ENCODE measurements around the gene DNAH14. TPM values are rescaled to one million over a fixed set of nuclear protein-coding genes. Genes with fewer than 3 reads are reported as not detected.

The DNAH14 gene
- polyA plus RNA-seq, 1 donor (not counting 4 experiments of a cell fraction or from before 2014, with no cell fraction given), result 6.4 TPM

- Histone ChIP-seq H4K20me1 (ENCODE audit: control insufficient read depth, extremely low read depth, insufficient read depth, low read length) (no peaks in the 10 kb centered on the region), H3K9me3 (ENCODE audit: control insufficient read depth, low read depth, low read length) (no peaks in the 10 kb centered on the region), H3K9ac (ENCODE audit: control insufficient read depth, extremely low read depth, insufficient read depth, low read length) (no peak overlapping the region), H3K27ac (ENCODE audit: control insufficient read depth, insufficient read depth, low read length) (no peak overlapping the region), H3K4me2 (ENCODE audit: control insufficient read depth, extremely low read depth, insufficient read depth, low read depth, low read length) (no peak overlapping the region), H3K27me3 (ENCODE audit: control insufficient read depth, extremely low read depth, insufficient read depth, low read length) (no peaks in the 10 kb centered on the region), H2AFZ (ENCODE audit: control insufficient read depth, low read length) (no peak overlapping the region), H3K36me3 (ENCODE audit: control insufficient read depth in 2 of 2, extremely low read depth in 1 of 2, insufficient read depth in 2 of 2, low read length in 2 of 2) (no peaks in the 10 kb centered on the region), H3K4me3 (ENCODE audit: control insufficient read depth in 2 of 3, extremely low read depth in 1 of 3, insufficient read depth in 2 of 3, low read depth in 1 of 3, low read length in 3 of 3) (no peak overlapping the region), H3K4me1 (ENCODE audit: control insufficient read depth, extremely low read depth, insufficient read depth, low read length) (no peaks in the 10 kb centered on the region), H3K9me1 (ENCODE audit: control insufficient read depth, extremely low read depth, insufficient read depth, low read length) (no peaks in the 10 kb centered on the region), H3K79me2 (ENCODE audit: control insufficient read depth, insufficient read depth, low read length) (no peaks in the 10 kb centered on the region)
- dilution Hi-C loops (cut with MboI; ENCODE audit: extremely low pct_ligation_motif_present, low sequenced_read_pairs), result no loop called here
- FAIRE-seq, result no peak
- TF ChIP-seq EZH2 (IDR thresholded peaks at IDR 0.05; ENCODE audit: low read length), result no peak
- no peak for TF ChIP-seq CTCF (optimal IDR thresholded peaks at IDR 0.05 in 1 of 3, IDR thresholded peaks at IDR 0.05 in 1 of 3, conservative IDR thresholded peaks at IDR 0.05 in 1 of 3; ENCODE audit: extremely low read depth in 1 of 3, insufficient read depth in 2 of 3, low read length in 3 of 3)
- no peak for DNase-seq (ENCODE audit: low read depth, low spot score)
Observed at GRCh38 chr1:224920930-224921329, 8.5 kb upstream of the DNAH14 start.

GRCh38 chr1:224921354-224921753 lies 8.1 kb upstream of the DNAH14 start:
- Histone ChIP-seq H3K9ac (ENCODE audit: control insufficient read depth, extremely low read depth, insufficient read depth, low read length) (no peak overlapping the region), H3K9me3 (ENCODE audit: control insufficient read depth, low read depth, low read length) (no peaks in the 10 kb centered on the region), H3K79me2 (ENCODE audit: control insufficient read depth, insufficient read depth, low read length) (no peaks in the 10 kb centered on the region), H4K20me1 (ENCODE audit: control insufficient read depth, extremely low read depth, insufficient read depth, low read length) (no peaks in the 10 kb centered on the region), H3K4me2 (ENCODE audit: control insufficient read depth, extremely low read depth, insufficient read depth, low read depth, low read length) (no peak overlapping the region), H3K36me3 (ENCODE audit: control insufficient read depth in 2 of 2, extremely low read depth in 1 of 2, insufficient read depth in 2 of 2, low read length in 2 of 2) (no peaks in the 10 kb centered on the region), H3K9me1 (ENCODE audit: control insufficient read depth, extremely low read depth, insufficient read depth, low read length) (no peaks in the 10 kb centered on the region), H3K27me3 (ENCODE audit: control insufficient read depth, extremely low read depth, insufficient read depth, low read length) (no peaks in the 10 kb centered on the region), H3K27ac (ENCODE audit: control insufficient read depth, insufficient read depth, low read length) (no peak overlapping the region), H3K4me1 (ENCODE audit: control insufficient read depth, extremely low read depth, insufficient read depth, low read length) (no peaks in the 10 kb centered on the region), H2AFZ (ENCODE audit: control insufficient read depth, low read length) (no peak overlapping the region), H3K4me3 (ENCODE audit: control insufficient read depth in 2 of 3, extremely low read depth in 1 of 3, insufficient read depth in 2 of 3, low read depth in 1 of 3, low read length in 3 of 3) (no peak overlapping the region)
- no peak for TF ChIP-seq EZH2 (IDR thresholded peaks at IDR 0.05; ENCODE audit: low read length)
- TF ChIP-seq CTCF (optimal IDR thresholded peaks at IDR 0.05 in 1 of 3, IDR thresholded peaks at IDR 0.05 in 1 of 3, conservative IDR thresholded peaks at IDR 0.05 in 1 of 3; ENCODE audit: extremely low read depth in 1 of 3, insufficient read depth in 2 of 3, low read length in 3 of 3), result no peak
- FAIRE-seq, result no peak
- dilution Hi-C loops (cut with MboI; ENCODE audit: extremely low pct_ligation_motif_present, low sequenced_read_pairs), result no loop called here
- no peak for DNase-seq (ENCODE audit: low read depth, low spot score)
